ENCODE measurements around the gene AGAP1. TPM values are rescaled to one million over a fixed set of nuclear protein-coding genes. Genes with fewer than 3 reads are reported as not detected.

AGAP1 gene
- total RNA-seq, 1 donor = 1.1 TPM

DNA sequence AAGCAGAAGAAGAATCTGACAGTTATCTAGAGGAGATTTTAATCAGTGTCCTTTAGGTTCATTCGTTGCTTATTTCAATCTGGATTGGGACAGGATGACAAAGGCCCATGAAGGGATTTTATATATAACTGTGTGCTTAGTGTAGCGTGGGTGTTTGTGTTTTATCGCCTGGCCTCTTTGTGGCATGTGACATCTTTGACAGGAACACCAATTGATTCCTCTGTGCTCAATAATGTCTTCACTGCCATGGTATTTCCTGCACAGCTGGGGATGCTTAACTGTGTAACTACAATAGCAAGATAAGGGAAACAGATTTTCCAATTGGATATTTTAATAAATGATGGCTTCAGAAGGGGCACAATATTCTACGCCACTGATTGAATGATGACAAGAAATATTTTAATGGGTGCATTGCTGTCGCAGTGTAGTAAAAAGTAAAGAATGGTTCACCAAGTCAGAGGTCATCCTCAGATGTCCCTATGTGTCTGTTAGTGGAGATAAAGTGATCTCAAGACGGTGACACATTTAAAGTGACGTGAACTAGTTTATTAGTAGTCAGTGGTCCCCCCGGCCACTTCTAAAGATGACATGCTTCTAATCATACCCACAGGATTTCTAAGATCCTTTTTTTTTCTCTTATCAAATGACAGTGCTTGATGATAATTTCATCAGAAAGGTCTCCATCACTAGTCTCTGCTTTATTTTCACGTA, 160.4 kb downstream of the AGAP1 start:
- no peak for DNase-seq (ENCODE audit: low read depth in 2 of 3, low spot score in 2 of 3)

- DNase-seq (ENCODE audit: low read depth in 2 of 3, low spot score in 2 of 3) = no peak
Observed at GRCh38 chr2:235658351-235659174, 164.7 kb downstream of the AGAP1 start.

GRCh38 chr2:235659767-235660322, 166.0 kb downstream of the AGAP1 start:
- DNase-seq (ENCODE audit: low read depth in 2 of 3, low spot score in 2 of 3) = no peak

- no peak for DNase-seq (ENCODE audit: low read depth in 2 of 3, low spot score in 2 of 3)
Observed at GRCh38 chr2:235660484-235661082, 166.7 kb downstream of the AGAP1 start.

DNA sequence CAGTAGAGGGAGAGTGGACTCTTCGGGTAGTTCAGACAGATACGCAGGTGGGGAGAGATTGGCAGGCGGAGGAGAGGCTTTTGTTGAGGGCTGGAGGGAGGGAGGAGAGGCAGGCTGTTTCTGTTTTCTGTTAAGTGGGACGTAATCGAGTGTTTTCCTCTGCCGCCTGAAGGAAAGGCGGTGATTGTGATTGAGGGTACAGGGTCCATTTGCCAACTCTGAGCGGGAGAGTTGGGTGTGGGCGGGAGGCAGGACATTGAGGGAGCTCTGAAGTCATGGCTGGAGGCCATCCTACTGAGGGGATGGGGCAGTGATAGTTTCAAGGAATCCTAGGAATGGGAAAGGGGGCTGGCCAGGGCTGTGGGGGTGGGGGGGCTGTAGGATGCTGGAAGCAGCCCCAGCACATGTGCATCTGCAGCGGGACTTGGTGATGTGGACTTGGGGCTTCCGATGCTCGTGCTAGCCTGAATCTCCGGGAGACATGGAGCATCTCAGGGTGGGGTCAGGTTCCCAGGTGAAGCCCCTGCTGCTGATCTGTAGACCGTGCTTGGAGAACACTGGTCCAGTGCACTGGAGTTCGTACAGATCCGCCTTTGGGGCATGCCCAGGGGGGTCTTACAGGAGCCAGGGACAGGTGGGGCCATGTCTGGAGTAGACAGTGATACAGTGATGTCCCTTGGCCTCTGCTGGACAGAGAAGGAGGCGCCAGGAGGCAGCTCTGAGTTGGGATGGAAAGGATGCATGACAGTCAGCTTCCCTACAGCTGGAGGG, 167.5 kb downstream of the AGAP1 start:
- no peak for DNase-seq (ENCODE audit: low read depth in 2 of 3, low spot score in 2 of 3)

- DNase-seq (ENCODE audit: low read depth in 2 of 3, low spot score in 2 of 3) = no peak
Observed at GRCh38 chr2:235661952-235662351, 168.1 kb downstream of the AGAP1 start.

DNA sequence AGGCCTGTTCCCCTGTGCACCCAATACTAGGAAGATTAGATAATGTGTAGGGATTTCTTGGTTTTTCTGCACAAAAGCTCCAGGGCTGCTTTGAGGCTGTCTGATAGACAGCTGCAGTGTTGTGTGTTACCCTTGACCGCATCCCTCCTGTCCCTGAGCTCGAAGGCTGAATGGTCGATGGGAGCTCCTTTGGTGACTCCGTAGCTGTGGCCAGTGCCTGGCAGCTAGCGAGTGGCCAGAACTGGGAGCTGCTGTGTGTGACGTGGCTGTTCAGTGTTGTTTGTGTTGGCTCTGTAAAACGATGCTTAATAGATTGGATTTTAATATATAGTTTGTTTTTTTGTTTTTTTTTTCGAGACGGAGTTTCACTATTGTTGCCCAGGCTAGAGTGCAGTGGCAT, 170.0 kb downstream of the AGAP1 start:
- DNase-seq (ENCODE audit: low read depth in 2 of 3, low spot score in 2 of 3) = no peak

GRCh38 chr2:235665661-235666212, 171.9 kb downstream of the AGAP1 start:
- DNase-seq (ENCODE audit: low read depth in 2 of 3, low spot score in 2 of 3) = no peak

DNA sequence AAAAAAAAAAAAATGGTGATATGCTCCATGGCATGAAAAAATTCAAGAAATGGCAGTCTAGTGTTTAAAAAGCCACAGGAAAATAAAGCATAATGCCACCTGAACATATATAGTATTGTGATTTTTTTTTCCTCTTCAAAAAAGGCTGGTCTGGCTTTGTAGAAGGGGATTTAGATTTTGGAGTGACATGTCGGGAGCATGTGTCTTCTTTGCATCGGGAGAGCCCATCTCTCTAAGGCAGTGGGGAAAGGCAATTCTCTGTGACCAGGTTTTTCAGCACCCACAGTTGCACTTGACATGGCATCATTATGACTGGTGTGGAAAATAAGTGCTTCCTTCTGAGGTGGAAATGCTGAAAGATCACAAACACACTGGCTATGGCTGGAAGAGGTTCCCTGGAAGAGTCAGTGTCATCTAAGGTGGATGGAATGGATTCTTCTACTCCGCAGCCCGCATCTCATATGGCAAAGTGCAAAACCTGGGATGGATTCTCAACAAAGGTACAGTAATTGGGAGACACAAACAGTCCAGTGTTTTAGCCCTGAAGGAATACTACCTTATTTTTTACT, 172.5 kb downstream of the AGAP1 start:
- DNase-seq (ENCODE audit: low read depth in 2 of 3, low spot score in 2 of 3) = peak in 2 of 3 donors; percentile 57 to 59

- DNase-seq (ENCODE audit: low read depth in 2 of 3, low spot score in 2 of 3) = no peak
Observed at GRCh38 chr2:235668782-235669181, 174.9 kb downstream of the AGAP1 start.

- peak in 2 of 3 donors; percentile 54 to 60 for DNase-seq (ENCODE audit: low read depth in 2 of 3, low spot score in 2 of 3)
Observed at GRCh38 chr2:235669269-235669831, 175.5 kb downstream of the AGAP1 start.

GRCh38 chr2:235669983-235670962, 176.4 kb downstream of the AGAP1 start:
- DNase-seq (ENCODE audit: low read depth in 2 of 3, low spot score in 2 of 3) = no peak

DNA sequence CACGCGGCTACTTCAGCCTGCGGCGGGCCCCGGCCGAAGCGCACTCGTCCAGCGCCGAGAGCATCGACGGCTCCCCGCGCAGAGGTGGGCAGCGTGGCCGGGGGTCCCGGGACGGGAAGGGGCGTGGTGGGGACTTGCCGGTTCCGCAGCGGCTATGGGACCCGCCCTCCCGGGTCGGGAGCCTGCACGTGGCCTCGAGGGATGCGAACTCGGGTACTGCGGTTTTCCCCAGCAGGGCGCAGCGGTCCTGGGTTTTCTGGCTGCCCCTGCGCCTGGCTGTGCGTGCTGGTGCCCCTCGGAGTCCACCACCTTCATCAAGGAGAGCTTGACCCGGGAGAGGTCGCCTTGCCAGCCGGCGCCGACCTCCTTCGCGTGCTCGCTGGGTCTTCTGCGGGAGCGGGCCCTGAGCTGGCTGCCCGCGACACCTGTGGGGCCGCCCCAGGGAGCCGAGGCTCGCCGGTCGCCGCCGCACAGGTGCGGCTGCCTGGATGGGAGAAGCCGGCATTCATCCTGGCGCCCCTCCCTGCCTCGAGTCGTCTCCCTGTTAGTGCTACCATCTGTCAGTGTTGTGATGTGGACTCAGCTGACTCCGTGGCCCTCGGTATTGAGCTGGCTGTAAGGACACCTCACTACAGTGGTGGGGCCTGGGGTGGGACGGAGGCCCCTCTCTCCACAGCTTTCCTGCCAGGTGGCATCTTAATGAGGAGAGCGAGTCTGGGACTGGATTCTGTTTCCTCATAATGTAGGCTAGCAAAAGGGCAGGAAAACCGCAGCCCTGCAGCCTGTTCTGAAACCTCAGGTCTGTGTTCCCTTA, 177.3 kb downstream of the AGAP1 start:
- no peak for DNase-seq (ENCODE audit: low read depth in 2 of 3, low spot score in 2 of 3)

DNA sequence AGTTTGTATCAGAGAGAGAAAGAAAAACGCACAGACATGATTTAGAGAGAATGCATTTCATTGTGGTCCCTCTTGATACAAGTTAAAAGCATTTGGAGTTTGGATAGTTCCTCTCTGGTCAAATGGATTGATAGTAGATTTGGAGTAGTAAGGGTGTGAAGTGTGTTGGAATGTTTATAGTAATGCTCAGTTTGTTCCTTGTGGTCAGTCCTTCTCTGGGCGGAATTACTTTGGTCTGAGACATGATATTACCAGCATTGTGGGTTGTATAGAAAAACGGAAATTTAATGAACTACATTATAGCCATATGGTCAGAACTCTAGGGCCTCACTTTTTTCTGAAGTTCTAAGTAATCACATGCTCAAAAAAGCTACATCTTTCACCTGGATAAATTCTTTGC, 178.9 kb downstream of the AGAP1 start:
- DNase-seq (ENCODE audit: low read depth in 2 of 3, low spot score in 2 of 3) = no peak

DNA sequence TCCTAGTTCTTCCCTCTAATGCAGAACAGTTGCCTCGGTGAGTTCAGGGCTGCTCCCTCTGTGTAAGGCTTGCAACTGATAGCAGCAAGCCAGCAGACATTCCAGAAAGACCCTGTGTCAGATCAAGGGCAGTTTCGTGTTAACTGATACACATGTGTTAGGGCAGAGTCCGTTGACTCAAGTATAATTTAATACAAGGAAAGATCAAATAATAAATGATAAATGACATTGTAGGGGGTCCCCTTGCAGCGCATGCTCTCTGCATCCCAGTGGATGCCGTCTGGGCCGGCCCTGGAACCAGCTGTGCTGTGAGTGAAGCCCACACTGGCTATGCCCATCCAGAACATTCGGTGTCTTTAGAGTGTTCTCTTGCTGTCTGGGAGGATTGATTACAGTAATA, 180.3 kb downstream of the AGAP1 start:
- no peak for DNase-seq (ENCODE audit: low read depth in 2 of 3, low spot score in 2 of 3)

DNA sequence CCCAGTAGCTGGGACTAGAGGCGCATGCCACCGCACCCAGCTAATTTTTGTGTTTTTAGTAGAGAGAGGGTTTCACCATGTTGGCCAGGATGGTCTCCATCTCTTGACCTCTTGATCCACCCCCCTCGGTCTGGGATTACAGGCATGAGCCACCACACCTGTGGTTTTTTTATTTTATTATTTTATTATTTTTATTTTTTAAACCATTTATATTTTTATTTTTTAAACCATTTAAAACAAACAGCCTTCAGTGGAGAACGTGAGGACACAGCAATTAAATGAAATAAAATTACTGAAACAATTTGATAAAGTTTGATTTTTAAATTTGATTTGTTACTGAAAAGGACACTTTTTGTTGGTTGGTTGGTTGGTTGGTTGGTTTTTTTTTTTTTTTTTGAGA, 181.0 kb downstream of the AGAP1 start:
- DNase-seq (ENCODE audit: low read depth in 2 of 3, low spot score in 2 of 3) = no peak

- DNase-seq (ENCODE audit: low read depth in 2 of 3, low spot score in 2 of 3) = no peak
Observed at GRCh38 chr2:235675678-235676535, 182.1 kb downstream of the AGAP1 start.
